Measurements from ENCODE around the gene PAQR7. TPM values are rescaled to one million over a fixed set of nuclear protein-coding genes. Genes with fewer than 3 reads are reported as not detected.
A peak's percentile ranks its signal among the peaks of the same experiment; 100 is the strongest.

Gene PAQR7
- total RNA-seq, 2 experiments from 2014 or later: 0.22 to 1.3 TPM

DNA sequence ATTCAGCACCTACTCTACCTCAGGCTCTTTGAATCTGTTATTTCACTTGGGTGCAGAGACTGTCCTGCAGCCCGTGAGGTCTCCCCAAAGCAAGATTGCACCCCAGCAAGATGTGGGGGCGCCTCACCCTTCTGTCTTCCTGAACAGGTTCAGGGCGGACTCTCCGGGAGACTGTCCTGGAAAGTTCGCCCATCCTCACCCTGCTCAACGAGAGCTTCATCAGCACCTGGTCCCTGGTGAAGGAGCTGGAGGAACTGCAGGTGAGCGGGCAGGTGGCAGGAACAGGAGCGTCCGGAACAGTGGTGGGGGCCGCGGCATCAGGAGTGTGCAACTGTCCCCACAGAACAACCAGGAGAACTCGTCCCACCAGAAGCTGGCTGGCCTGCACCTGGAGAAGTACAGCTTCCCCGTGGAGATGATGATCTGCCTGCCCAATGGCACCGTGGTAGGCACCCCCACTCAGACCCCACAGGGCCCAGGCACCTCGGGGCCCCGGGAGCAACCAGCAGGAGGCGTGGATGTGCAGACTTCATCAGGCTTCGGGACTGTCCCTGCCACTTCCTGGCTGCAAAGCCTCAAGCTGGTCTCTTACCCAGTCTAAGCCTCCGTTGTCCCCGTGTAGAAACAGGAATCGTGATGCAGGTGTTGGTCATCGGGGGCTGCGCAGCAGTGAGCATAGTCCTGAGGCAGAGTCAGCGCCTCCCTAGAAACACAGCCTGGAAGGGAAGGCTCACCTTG lies 61.6 kb downstream of the PAQR7 start:
- Histone ChIP-seq H3K9me3 (ENCODE audit: low read length) (no peaks in the 10 kb centered on the region), H3K4me2 (ENCODE audit: low read length) (no peak overlapping the region), H3K9me2 (ENCODE audit: insufficient read depth, low read length) (no peaks in the 10 kb centered on the region), H3K4me1 (ENCODE audit: insufficient read depth, low read length, poor library complexity, severe bottlenecking) (peaks cover 36% of the 10 kb centered on the region), H3K36me3 (ENCODE audit: insufficient read depth, low read length) (no peaks in the 10 kb centered on the region), H4K20me1 (ENCODE audit: insufficient read depth, low read length) (no peaks in the 10 kb centered on the region), H3K79me2 (ENCODE audit: insufficient read depth, low read depth, low read length) (no peaks in the 10 kb centered on the region), H3K27ac (ENCODE audit: low read depth, low read length, poor library complexity, severe bottlenecking) (no peak overlapping the region), H3K4me3 (ENCODE audit: low read depth, low read length, poor library complexity, severe bottlenecking) (no peak overlapping the region), H2AFZ (ENCODE audit: low read length) (no peak overlapping the region)
- BruUV-seq (replicated peaks): no TSS peak
- ChIA-PET CTCF (ENCODE audit: unreplicated experiment) (no interaction called here), POLR2A (no interaction called here)
- TF ChIP-seq, protein P1, sequence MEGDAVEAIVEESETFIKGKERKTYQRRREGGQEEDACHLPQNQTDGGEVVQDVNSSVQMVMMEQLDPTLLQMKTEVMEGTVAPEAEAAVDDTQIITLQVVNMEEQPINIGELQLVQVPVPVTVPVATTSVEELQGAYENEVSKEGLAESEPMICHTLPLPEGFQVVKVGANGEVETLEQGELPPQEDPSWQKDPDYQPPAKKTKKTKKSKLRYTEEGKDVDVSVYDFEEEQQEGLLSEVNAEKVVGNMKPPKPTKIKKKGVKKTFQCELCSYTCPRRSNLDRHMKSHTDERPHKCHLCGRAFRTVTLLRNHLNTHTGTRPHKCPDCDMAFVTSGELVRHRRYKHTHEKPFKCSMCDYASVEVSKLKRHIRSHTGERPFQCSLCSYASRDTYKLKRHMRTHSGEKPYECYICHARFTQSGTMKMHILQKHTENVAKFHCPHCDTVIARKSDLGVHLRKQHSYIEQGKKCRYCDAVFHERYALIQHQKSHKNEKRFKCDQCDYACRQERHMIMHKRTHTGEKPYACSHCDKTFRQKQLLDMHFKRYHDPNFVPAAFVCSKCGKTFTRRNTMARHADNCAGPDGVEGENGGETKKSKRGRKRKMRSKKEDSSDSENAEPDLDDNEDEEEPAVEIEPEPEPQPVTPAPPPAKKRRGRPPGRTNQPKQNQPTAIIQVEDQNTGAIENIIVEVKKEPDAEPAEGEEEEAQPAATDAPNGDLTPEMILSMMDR (conservative IDR thresholded peaks at IDR 0.05; ENCODE audit: low read length): peak; percentile 47
- TF ChIP-seq EZH2phosphoT487 (IDR thresholded peaks at IDR 0.05; ENCODE audit: borderline replicate concordance, low read depth, low read length): no peak
- no peak for DNase-seq (ENCODE audit: low spot score)
- intact Hi-C loops (cut with micrococcal nuclease; ENCODE audit: unreplicated experiment): loop anchor here (5.0 kb wide), 2 partner anchors 197 to 292 kb away; partner anchors contain the start of gene MAN1C1

DNA sequence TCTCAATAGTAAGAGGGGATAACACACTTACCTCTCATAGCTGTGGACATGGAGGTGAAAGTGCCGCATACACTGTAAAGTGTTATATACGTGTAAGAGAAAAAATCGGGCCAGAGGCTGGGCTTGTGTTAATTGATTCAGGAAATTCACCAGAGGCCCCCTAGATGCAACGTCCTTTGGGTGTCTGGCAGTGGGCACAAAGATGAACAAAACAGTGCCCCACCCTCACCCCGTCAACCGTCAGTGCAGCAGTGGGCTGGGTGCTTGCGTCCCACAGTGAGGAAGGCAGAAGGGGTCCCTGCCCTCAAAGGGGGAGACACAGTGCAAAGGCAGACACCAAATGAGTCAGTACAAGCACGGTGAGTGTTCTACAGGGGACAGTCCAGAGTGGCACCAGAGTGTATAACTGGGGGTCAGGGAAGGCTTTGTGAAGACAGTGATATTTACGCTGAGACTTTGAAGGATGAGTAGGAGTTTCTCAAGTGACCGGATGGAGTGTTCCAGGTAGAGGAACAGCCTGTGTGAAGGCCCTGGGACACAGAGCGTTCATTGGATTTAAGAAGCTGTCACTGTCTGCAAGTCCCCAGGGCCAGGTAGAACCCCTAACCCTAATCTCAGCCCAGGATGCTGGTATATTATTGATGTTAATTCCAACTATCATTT lies 62.3 kb downstream of the PAQR7 start:
- Histone ChIP-seq H3K9me3 (ENCODE audit: low read length) (no peaks in the 10 kb centered on the region), H3K79me2 (ENCODE audit: insufficient read depth, low read depth, low read length) (no peaks in the 10 kb centered on the region), H4K20me1 (ENCODE audit: insufficient read depth, low read length) (no peaks in the 10 kb centered on the region), H3K4me1 (ENCODE audit: insufficient read depth, low read length, poor library complexity, severe bottlenecking) (peaks cover 29% of the 10 kb centered on the region), H3K27ac (ENCODE audit: low read depth, low read length, poor library complexity, severe bottlenecking) (no peak overlapping the region), H3K36me3 (ENCODE audit: insufficient read depth, low read length) (no peaks in the 10 kb centered on the region), H3K9me2 (ENCODE audit: insufficient read depth, low read length) (no peaks in the 10 kb centered on the region), H2AFZ (ENCODE audit: low read length) (no peak overlapping the region), H3K4me3 (ENCODE audit: low read depth, low read length, poor library complexity, severe bottlenecking) (no peak overlapping the region), H3K4me2 (ENCODE audit: low read length) (no peak overlapping the region)
- no TSS peak for BruUV-seq (replicated peaks)
- CTCF ChIA-PET (ENCODE audit: unreplicated experiment): interaction anchor here (0.6 kb wide), 1 partner anchor 298 kb away, joined by 3 read pairs; the partner anchor contains the start of gene PDIK1L
- no peak for DNase-seq (ENCODE audit: low spot score)
- TF ChIP-seq, protein P1 (conservative IDR thresholded peaks at IDR 0.05; ENCODE audit: low read length): no peak
- no peak for TF ChIP-seq EZH2phosphoT487 (IDR thresholded peaks at IDR 0.05; ENCODE audit: borderline replicate concordance, low read depth, low read length)
- intact Hi-C loops (cut with micrococcal nuclease; ENCODE audit: unreplicated experiment): loop anchor here (5.0 kb wide), 2 partner anchors 196 to 291 kb away; partner anchors contain the start of gene MAN1C1
- POLR2A ChIA-PET: interaction anchor here (1.1 kb wide), 1 partner anchor 254 kb away, joined by 3 read pairs; no protein-coding TSS in a partner anchor

Small RNA genes lying within 50 kb of the gene (microRNA-seq; reads per million reads assigned to microRNA genes)
- gene MIR3917 (ENCODE audit: borderline replicate concordance): 14.4 reads per million, percentile 21 among the genes with 10 or more reads in this experiment

Small RNA genes lying within 50 kb of the gene (small RNA-seq; reads per million reads assigned to genes)
- gene AL033528.1 (not detected), gene RF00019 (not detected), gene SNRPFP2 (not detected)

Other genes starting within 250 kb of the PAQR7 start
- gene SELENON, start 75.5 kb downstream of the PAQR7 start, total RNA-seq (2014; rRNA removed; shearing (Covaris generic)): 5.6 and 9.9 TPM in 2 replicates
- gene SELENON, start 75.5 kb downstream of the PAQR7 start, total RNA-seq (2022): 28.1 and 28.3 TPM in 2 replicates
- gene MTFR1L, start 55.8 kb downstream of the PAQR7 start, total RNA-seq (2014; rRNA removed; shearing (Covaris generic)): 33.6 and 35.3 TPM in 2 replicates
- gene MTFR1L, start 55.8 kb downstream of the PAQR7 start, total RNA-seq (2022): 43.4 and 51.2 TPM in 2 replicates
- gene AUNIP, start 16.3 kb downstream of the PAQR7 start, total RNA-seq (2014; rRNA removed; shearing (Covaris generic)): 14.2 and 21.5 TPM in 2 replicates
- gene AUNIP, start 16.3 kb downstream of the PAQR7 start, total RNA-seq (2022): 15.1 and 16.8 TPM in 2 replicates
- 730 and 1,134 TPM in 2 replicates for gene STMN1, start 30.7 kb upstream of the PAQR7 start, total RNA-seq (2014; rRNA removed; shearing (Covaris generic))
- gene STMN1, start 30.7 kb upstream of the PAQR7 start, total RNA-seq (2022): 847 and 1,062 TPM in 2 replicates
- gene PAFAH2, start 122.4 kb upstream of the PAQR7 start, total RNA-seq (2014; rRNA removed; shearing (Covaris generic)): 2.9 and 4.1 TPM in 2 replicates
- gene PAFAH2, start 122.4 kb upstream of the PAQR7 start, total RNA-seq (2022): 7.3 and 8.7 TPM in 2 replicates
- not detected in 2 replicates for gene EXTL1, start 146.1 kb upstream of the PAQR7 start, total RNA-seq (2014; rRNA removed; shearing (Covaris generic))
- gene EXTL1, start 146.1 kb upstream of the PAQR7 start, total RNA-seq (2022): 0.26 and 0.67 TPM in 2 replicates
- gene SLC30A2, start 170.4 kb upstream of the PAQR7 start, total RNA-seq (2014; rRNA removed; shearing (Covaris generic)): not detected in 2 replicates
- not detected in 2 replicates for gene SLC30A2, start 170.4 kb upstream of the PAQR7 start, total RNA-seq (2022)
- not detected in 2 replicates for gene TRIM63, start 191.9 kb upstream of the PAQR7 start, total RNA-seq (2014; rRNA removed; shearing (Covaris generic))
- not detected in 2 replicates for gene TRIM63, start 191.9 kb upstream of the PAQR7 start, total RNA-seq (2022)
- gene PDIK1L, start 236.1 kb upstream of the PAQR7 start, total RNA-seq (2014; rRNA removed; shearing (Covaris generic)): 10.4 and 12.9 TPM in 2 replicates
- gene PDIK1L, start 236.1 kb upstream of the PAQR7 start, total RNA-seq (2022): 17.2 and 21.3 TPM in 2 replicates

Data from OCI-LY7 (cell line).